Measurements from ENCODE around the gene P2RY6. TPM values are rescaled to one million over a fixed set of nuclear protein-coding genes. Genes with fewer than 3 reads are reported as not detected.
A peak's percentile ranks its signal among the peaks of the same experiment; 100 is the strongest.

Gene P2RY6
- total RNA-seq, 4 donors from 2014 or later: 0.93 to 4.0 (median 2.8) TPM

DNA sequence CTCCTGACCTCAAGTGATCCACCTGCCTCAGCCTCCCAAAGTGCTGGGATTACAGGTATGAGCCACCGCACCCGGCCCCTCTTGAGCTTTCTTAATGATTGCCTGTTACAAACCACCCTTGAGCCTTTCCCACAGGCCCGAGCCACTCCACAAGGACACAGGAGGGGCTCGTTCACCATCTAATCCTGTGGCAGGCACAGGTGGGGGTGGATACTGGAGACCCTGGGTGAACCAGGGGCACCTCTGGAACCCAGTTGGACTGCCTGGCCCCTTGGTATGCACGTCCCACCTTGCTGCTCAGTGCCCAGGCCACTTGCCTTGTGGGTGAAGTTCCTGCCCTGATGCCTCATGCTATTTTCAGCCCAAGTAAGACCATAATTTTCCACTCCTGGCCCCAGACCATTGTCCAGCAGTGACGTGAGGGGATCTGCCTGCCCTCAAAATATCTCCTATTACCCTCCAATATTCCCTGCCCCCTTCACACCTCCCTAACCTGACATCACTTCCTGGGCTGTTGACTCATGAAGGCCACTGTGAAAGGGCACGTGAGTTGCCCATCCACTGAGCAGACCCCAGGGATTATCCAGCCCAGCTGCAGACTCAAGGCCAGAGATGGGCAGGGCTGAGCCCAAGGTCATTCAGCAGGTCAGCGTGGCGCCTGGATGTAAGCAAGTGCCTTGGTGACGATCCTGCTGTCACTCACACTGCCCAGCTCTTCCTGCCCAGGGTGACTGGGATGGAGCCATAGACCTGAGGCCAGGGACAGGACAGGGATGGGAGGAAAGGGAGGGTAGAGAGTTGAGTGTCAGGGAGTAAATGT lies 34.5 kb upstream of the P2RY6 start:
- Histone ChIP-seq H3K4me3 (replicated peaks in 1 of 3) (no peak overlapping the region), H3K36me3 (peaks cover 11 to 18% of the 10 kb centered on the region in 2 donors), H3K9me3 (no peaks in the 10 kb centered on the region), H3K27ac (peak overlapping the region in 1 of 3 donors; percentile 43), H3K27me3 (no peaks in the 10 kb centered on the region), H3K4me1 (peaks cover 10 to 23% of the 10 kb centered on the region in 2 donors)
- WGBS, 2 donors: 82 to 86% methylated on average over 8 to 10 of the region's 10 CpGs
- intact Hi-C loops (cut with DNase I): loop anchor here (5.0 kb wide), 1 partner anchor 50 kb away; no protein-coding TSS in a partner anchor
- DNase-seq: peak; percentile 0 to 2
- TF ChIP-seq, protein P1, sequence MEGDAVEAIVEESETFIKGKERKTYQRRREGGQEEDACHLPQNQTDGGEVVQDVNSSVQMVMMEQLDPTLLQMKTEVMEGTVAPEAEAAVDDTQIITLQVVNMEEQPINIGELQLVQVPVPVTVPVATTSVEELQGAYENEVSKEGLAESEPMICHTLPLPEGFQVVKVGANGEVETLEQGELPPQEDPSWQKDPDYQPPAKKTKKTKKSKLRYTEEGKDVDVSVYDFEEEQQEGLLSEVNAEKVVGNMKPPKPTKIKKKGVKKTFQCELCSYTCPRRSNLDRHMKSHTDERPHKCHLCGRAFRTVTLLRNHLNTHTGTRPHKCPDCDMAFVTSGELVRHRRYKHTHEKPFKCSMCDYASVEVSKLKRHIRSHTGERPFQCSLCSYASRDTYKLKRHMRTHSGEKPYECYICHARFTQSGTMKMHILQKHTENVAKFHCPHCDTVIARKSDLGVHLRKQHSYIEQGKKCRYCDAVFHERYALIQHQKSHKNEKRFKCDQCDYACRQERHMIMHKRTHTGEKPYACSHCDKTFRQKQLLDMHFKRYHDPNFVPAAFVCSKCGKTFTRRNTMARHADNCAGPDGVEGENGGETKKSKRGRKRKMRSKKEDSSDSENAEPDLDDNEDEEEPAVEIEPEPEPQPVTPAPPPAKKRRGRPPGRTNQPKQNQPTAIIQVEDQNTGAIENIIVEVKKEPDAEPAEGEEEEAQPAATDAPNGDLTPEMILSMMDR (IDR thresholded peaks at IDR 0.05): no peak

DNA sequence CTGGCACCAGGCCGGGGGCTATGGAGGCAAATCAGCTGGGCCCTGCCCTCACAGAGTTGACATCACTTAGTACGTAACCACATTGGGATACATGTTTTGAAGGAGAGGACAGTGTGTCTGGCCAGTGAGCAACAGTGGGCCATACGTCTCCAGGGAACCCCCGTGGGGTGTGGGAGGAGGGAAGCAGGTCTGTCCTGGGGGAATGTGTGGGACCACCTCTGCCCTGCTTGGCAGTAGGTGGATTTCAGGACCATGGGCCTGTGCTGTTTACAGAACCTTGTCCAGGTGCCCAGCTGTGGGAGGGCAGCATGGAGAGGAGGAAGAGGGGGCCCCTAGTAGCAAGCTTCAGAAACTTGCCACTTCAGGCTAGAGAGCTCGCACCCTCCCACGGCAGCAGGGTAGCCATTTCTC lies 33.0 kb upstream of the P2RY6 start:
- Histone ChIP-seq H3K9me3 (no peaks in the 10 kb centered on the region), H3K4me1 (peaks cover 10 to 23% of the 10 kb centered on the region in 2 donors), H3K4me3 (replicated peaks in 1 of 3) (no peak overlapping the region), H3K27me3 (no peaks in the 10 kb centered on the region), H3K27ac (no peak overlapping the region), H3K36me3 (peaks cover 11 to 17% of the 10 kb centered on the region in 2 donors)
- WGBS, 2 donors: 93 to 97% methylated on average over 4 to 6 of the region's 6 CpGs
- TF ChIP-seq, protein P1 (IDR thresholded peaks at IDR 0.05): no peak
- no peak for TF ChIP-seq POLR2A (IDR thresholded peaks at IDR 0.05)
- DNase-seq: peak in 1 of 2 donors; percentile 1
- intact Hi-C loops (cut with DNase I): loop anchor here (5.0 kb wide), 1 partner anchor 52 kb away; no protein-coding TSS in a partner anchor

DNA sequence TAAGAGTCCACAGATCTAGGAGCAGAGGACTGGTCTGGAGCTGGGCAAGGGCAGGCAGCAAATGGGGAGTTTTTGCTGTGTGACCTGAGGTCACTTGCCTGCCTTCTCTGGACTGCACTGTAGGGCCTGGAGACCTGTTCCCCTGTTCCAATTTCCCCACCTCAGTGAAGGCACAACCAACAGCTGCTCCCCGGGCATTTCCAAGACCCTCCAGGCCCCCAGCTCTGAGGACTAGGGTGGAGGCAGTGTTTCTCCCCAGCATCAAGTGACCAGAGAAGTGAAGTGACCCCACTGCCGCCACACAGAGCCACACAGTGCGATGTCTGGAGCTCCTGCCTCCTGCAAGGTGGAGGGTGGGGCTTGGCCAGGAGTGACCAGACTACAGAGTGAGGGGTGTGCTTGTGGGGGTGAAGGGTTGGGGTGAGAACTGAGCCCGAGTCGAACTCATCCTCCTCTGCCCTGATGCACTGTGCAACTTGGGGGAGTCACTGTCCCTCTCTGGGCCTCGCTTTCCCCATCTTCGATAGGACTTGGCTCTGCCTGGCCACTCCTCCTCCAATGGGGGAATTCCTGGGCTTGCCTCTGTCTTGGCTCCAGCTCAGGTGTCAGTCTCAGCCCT lies 32.5 kb upstream of the P2RY6 start:
- intact Hi-C loops (cut with DNase I): loop anchor here (5.0 kb wide), 2 partner anchors 48 to 52 kb away; no protein-coding TSS in a partner anchor
- Histone ChIP-seq H3K9me3 (no peaks in the 10 kb centered on the region), H3K27ac (peak overlapping the region in 1 of 3 donors; percentile 16), H3K4me3 (replicated peaks in 1 of 3) (no peak overlapping the region), H3K27me3 (no peaks in the 10 kb centered on the region), H3K4me1 (peaks cover 10 to 23% of the 10 kb centered on the region in 2 donors), H3K36me3 (peaks cover 8 to 12% of the 10 kb centered on the region in 2 donors)
- DNase-seq: peak in 1 of 2 donors; percentile 1
- TF ChIP-seq, protein P1 (IDR thresholded peaks at IDR 0.05): no peak
- no peak for TF ChIP-seq POLR2A (IDR thresholded peaks at IDR 0.05)
- 81 to 82% methylated on average over 7 of the region's 7 CpGs for WGBS, 2 donors

DNA sequence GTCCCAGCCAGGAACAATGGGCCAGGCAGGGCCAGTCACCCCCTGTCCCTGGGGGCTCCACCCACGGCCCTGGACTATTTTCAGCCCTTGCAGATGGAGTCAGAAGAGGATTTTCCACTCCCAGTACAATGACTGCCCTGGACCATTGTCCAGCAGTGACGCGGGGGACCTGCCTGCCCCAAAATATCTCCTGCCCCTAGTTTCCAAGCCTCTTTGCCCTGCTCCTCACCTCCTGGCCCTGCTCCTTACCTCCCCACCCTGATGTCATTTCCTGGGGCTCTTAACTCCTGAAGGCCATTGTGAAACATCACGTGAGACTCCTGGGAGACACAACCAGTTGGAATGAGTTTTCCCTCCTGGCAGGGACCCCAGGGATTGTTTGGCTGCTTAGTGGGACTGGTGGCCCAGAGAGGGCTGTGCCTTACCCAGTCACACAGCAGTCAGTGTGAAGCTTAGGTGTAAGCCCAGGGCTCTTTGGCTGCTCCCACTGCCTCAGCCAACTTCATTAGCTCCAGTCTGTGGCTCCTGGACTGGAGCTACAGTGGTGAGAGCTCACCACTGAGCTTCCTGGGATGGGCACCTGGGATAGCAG lies 31.9 kb upstream of the P2RY6 start:
- Histone ChIP-seq H3K27ac (peak overlapping the region in 1 of 3 donors; percentile 16), H3K9me3 (no peaks in the 10 kb centered on the region), H3K36me3 (peaks cover 2 to 6% of the 10 kb centered on the region in 2 donors), H3K27me3 (no peaks in the 10 kb centered on the region), H3K4me3 (replicated peaks in 1 of 3) (no peak overlapping the region), H3K4me1 (peaks cover 10 to 23% of the 10 kb centered on the region in 2 donors)
- 46 to 66% methylated on average over 3 to 4 of the region's 4 CpGs for WGBS, 2 donors
- TF ChIP-seq, protein P1 (IDR thresholded peaks at IDR 0.05): no peak
- no peak for TF ChIP-seq POLR2A (IDR thresholded peaks at IDR 0.05)
- DNase-seq: peak; percentile 42 to 52
- intact Hi-C loops (cut with DNase I): loop anchor here (5.0 kb wide), 1 partner anchor 47 kb away; no protein-coding TSS in a partner anchor

Measured in thyroid gland (tissue), 4 donors.